HUES6 (cell line): ENCODE results near the gene ZNF367.

Experiments used
- H3K27ac ChIP-seq: 2 replicates; pipeline ENCODE4 v1.7.0; 2013; ENCODE audit warnings: low read depth, mild to moderate bottlenecking, low read length, inconsistent platforms
- H3K27me3 ChIP-seq: 2 replicates; pipeline ENCODE4 v1.6.1; 2013; ENCODE audit warnings: low read length; ENCODE audit not compliant: control insufficient read depth, insufficient read depth
- H3K36me3 ChIP-seq: 2 replicates; pipeline ENCODE4 v1.6.1; 2013; ENCODE audit warnings: low read length; ENCODE audit not compliant: control insufficient read depth, insufficient read depth
- H3K4me1 ChIP-seq: 2 replicates; pipeline ENCODE4 v1.6.1; 2013; ENCODE audit warnings: low read length; ENCODE audit not compliant: control insufficient read depth, insufficient read depth
- H3K4me3 ChIP-seq: 2 replicates; pipeline ENCODE4 v1.5.1; 2013; ENCODE audit warnings: low read depth, low read length
- H3K9ac ChIP-seq: one replicate; pipeline ENCODE4 v1.6.1; 2013; ENCODE audit warnings: mild to moderate bottlenecking, low read length
- H3K9me3 ChIP-seq: 2 replicates; pipeline ENCODE4 v1.6.1; 2013; ENCODE audit warnings: low read depth, low read length; ENCODE audit not compliant: control insufficient read depth, insufficient read depth

ZNF367 gene

GRCh38 chr9:96417661-96418082 is 498 bp downstream of the ZNF367 start:
- Histone ChIP-seq H3K4me1 (peaks cover 38% of the 10 kb centered on the region), H3K36me3 (peaks cover 2% of the 10 kb centered on the region; the same call in 1 of the 2 replicates), H3K9ac (peak overlapping the region; percentile 100), H3K27ac (peak overlapping the region; percentile 97), H3K27me3 (no peaks in the 10 kb centered on the region), H3K9me3 (no peaks in the 10 kb centered on the region), H3K4me3 (peak overlapping the region; percentile 90)

DNA sequence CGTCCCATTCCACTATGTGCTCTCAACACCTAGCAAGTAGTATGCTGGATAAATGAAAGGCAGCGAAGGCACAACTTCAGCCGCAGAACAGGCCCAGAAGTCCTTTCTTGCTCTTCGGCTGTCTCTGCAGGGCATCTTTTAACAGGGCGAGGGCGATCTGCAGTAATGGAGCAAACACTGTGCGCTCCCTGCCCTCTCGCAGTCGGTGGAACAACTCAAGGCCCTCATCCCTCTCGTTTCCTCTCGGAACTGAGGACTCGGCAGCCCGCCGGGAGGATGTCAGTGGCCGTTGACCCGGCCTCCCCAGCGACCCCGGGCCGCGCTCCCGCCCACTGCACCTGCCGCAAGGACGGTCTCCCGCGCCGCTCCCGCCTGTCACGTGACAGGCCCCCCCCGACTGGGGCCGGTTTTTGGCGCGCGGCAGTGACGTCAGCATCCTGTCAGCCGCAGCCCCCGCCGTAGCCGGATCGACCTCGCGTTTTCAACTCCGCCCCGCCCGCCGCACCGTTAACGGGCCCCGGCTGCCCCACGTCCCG is 1.1 kb downstream of the ZNF367 start:
- Histone ChIP-seq H3K4me1 (peaks cover 42% of the 10 kb centered on the region), H3K9ac (peak overlapping the region; percentile 86), H3K27ac (0 out of 2 replicates have a peak overlapping the region, but pooled peaks have one; percentile 2), H3K27me3 (no peaks in the 10 kb centered on the region), H3K36me3 (peaks cover 2% of the 10 kb centered on the region; the same call in 1 of the 2 replicates), H3K4me3 (peak overlapping the region; percentile 90), H3K9me3 (no peaks in the 10 kb centered on the region)

GRCh38 chr9:96413302-96414221 is 4.6 kb downstream of the ZNF367 start:
- H3K27ac ChIP-seq = no peak overlapping the region
- peaks cover 35% of the 10 kb centered on the region for H3K4me1 ChIP-seq
- H3K9me3 ChIP-seq = no peaks in the 10 kb centered on the region
- no peak overlapping the region for H3K9ac ChIP-seq
- peaks cover 17% of the 10 kb centered on the region for H3K36me3 ChIP-seq
- H3K27me3 ChIP-seq = no peaks in the 10 kb centered on the region
- no peak overlapping the region for H3K4me3 ChIP-seq

DNA sequence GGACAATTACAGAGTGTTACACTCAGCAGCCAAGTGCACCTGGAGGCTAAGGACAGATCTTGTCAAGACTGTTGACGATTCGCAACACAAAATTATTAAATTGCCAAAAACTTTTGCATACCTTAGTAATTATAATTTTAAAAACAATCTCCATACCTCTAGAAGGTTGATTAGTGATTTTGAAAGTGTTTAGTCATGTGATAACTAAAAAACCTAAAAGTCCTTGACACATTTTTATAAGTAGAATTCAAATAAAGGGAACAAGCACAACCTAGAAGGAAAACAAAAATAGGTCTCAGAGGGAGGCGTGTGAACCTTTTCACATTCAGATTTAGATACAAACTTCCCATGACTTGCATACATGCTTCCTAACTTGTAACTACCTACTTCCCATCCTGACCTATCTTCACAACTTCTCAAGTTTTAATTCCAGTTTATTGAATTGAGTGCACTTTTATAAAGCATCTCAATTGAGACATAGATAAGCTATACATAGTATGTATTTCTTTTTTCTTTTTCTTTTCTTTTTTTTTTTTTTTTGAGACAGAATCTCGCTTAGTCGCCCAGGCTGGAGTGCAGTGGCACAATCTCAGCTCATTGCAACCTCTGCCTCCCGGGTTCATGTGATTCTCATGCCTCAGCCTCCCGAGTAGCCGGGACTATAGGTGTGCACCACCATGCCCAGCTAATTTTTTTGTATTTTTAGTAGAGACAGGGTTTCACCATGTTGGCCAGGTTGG is 5.8 kb downstream of the ZNF367 start:
- H3K4me3 ChIP-seq = no peak overlapping the region
- peaks cover 39% of the 10 kb centered on the region for H3K4me1 ChIP-seq
- H3K27me3 ChIP-seq = no peaks in the 10 kb centered on the region
- H3K36me3 ChIP-seq = peaks cover 17% of the 10 kb centered on the region
- no peaks in the 10 kb centered on the region for H3K9me3 ChIP-seq
- no peak overlapping the region for H3K27ac ChIP-seq
- no peak overlapping the region for H3K9ac ChIP-seq

DNA sequence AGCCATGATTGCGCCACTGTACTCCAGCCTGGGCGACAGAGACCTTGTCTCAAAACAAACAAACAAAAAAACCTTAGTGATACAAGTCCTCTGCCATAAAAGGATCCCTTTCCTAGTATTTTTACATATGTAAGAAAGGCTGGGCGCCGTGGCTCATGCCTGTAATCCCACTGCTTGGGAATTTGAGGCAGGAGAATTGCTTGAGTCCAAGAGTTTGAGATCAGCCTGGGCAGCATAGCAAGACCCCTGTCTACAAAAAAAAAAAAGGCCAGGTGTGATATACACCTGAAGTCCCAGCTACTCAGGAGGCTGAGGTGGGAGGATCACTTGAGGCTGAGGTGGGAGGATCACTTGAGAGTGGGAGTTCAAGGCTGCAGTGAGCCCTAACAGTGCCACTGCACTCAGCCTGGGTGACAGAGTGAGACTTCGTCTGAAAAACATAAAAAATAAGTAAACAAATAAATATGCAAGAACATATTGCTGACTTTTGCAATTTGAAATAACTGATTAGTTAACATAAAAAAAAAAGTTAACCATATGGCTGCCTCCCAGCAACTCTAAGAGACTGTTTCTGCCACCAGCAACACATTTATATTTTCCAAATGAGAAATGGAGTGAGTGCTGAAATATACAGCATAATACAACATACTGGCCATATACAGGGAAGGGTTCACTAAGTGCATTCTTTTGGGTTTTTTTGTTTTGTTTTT is 6.9 kb downstream of the ZNF367 start:
- Histone ChIP-seq H3K9ac (no peak overlapping the region), H3K36me3 (peaks cover 17% of the 10 kb centered on the region), H3K9me3 (no peaks in the 10 kb centered on the region), H3K4me3 (no peak overlapping the region), H3K4me1 (peaks cover 35% of the 10 kb centered on the region), H3K27me3 (no peaks in the 10 kb centered on the region), H3K27ac (no peak overlapping the region)

GRCh38 chr9:96408409-96409280 is 9.5 kb downstream of the ZNF367 start:
- Histone ChIP-seq H3K36me3 (peaks cover 15% of the 10 kb centered on the region), H3K4me1 (peaks cover 31% of the 10 kb centered on the region), H3K4me3 (no peak overlapping the region; the same call in 1 of the 2 replicates), H3K27ac (no peak overlapping the region), H3K9me3 (no peaks in the 10 kb centered on the region), H3K9ac (no peak overlapping the region), H3K27me3 (no peaks in the 10 kb centered on the region)

GRCh38 chr9:96400132-96400910 is 17.8 kb downstream of the ZNF367 start:
- no peak overlapping the region for H3K9ac ChIP-seq
- H3K27ac ChIP-seq = no peak overlapping the region
- H3K27me3 ChIP-seq = no peaks in the 10 kb centered on the region
- H3K9me3 ChIP-seq = peaks cover 8% of the 10 kb centered on the region; the same call in 1 of the 2 replicates
- no peaks in the 10 kb centered on the region; the same call in 1 of the 2 replicates for H3K36me3 ChIP-seq
- H3K4me3 ChIP-seq = no peak overlapping the region
- H3K4me1 ChIP-seq = peaks cover 14% of the 10 kb centered on the region

GRCh38 chr9:96399325-96399633 is 18.9 kb downstream of the ZNF367 start:
- Histone ChIP-seq H3K9ac (no peak overlapping the region), H3K36me3 (peaks cover 1% of the 10 kb centered on the region), H3K4me3 (no peak overlapping the region), H3K9me3 (peaks cover 8% of the 10 kb centered on the region; the same call in 1 of the 2 replicates), H3K27ac (no peak overlapping the region), H3K27me3 (no peaks in the 10 kb centered on the region), H3K4me1 (peaks cover 21% of the 10 kb centered on the region)

- Histone ChIP-seq H3K36me3 (peaks cover 6% of the 10 kb centered on the region), H3K9ac (no peak overlapping the region), H3K27ac (no peak overlapping the region; the same call in 1 of the 2 replicates)
Measured at GRCh38 chr9:96398582-96399324, 19.4 kb downstream of the ZNF367 start.

More at GRCh38 chr9:96398582-96399324, 19.4 kb downstream of the ZNF367 start:
- H3K9me3 ChIP-seq = peaks cover 8% of the 10 kb centered on the region; the same call in 1 of the 2 replicates
- peaks cover 21% of the 10 kb centered on the region for H3K4me1 ChIP-seq
- H3K4me3 ChIP-seq = no peak overlapping the region
- no peaks in the 10 kb centered on the region for H3K27me3 ChIP-seq
